ENCODE measurements around the gene LRRC42.

DNA sequence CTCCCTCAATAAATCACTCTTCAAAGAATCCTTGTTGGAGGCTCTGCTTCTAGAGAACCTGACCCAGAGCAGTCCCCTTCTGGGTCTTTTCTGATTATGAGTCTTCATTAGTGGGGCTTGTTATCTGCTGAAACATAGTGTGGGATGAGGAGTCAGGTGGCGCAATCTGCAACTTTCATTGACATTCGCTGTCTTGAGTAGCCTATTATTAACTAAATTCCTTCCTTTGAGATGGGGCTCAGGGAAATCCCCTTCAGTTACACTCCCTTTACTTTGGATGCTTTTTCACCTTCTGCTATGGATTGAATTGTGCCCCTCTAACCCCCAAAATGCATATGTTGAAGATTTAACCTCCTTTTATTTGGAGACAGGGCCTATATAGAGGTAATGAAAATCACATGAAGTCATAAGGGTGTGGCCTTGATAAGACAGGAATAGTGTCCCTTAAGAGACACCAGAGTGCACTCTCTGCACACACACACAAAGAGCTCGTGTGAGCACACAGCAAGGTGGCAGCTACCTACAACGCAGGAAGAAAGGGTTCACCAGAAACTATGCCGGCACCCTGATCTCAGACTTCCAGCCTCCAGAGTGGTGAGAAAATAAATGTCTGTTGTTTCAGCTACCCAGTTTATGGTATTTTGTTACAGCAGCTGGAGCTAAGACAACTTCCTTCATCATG is 32.7 kb upstream of the LRRC42 start:
- no peak for TF ChIP-seq POLR2A (IDR thresholded peaks at IDR 0.05)
- TF ChIP-seq, protein P1, sequence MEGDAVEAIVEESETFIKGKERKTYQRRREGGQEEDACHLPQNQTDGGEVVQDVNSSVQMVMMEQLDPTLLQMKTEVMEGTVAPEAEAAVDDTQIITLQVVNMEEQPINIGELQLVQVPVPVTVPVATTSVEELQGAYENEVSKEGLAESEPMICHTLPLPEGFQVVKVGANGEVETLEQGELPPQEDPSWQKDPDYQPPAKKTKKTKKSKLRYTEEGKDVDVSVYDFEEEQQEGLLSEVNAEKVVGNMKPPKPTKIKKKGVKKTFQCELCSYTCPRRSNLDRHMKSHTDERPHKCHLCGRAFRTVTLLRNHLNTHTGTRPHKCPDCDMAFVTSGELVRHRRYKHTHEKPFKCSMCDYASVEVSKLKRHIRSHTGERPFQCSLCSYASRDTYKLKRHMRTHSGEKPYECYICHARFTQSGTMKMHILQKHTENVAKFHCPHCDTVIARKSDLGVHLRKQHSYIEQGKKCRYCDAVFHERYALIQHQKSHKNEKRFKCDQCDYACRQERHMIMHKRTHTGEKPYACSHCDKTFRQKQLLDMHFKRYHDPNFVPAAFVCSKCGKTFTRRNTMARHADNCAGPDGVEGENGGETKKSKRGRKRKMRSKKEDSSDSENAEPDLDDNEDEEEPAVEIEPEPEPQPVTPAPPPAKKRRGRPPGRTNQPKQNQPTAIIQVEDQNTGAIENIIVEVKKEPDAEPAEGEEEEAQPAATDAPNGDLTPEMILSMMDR (IDR thresholded peaks at IDR 0.05): no peak
